ENCODE data around the gene MEGF11. TPM values are rescaled to one million over a fixed set of nuclear protein-coding genes. Genes with fewer than 3 reads are reported as not detected.

Gene MEGF11
- total RNA-seq, 1 experiment from 2014 or later: not detected

DNA sequence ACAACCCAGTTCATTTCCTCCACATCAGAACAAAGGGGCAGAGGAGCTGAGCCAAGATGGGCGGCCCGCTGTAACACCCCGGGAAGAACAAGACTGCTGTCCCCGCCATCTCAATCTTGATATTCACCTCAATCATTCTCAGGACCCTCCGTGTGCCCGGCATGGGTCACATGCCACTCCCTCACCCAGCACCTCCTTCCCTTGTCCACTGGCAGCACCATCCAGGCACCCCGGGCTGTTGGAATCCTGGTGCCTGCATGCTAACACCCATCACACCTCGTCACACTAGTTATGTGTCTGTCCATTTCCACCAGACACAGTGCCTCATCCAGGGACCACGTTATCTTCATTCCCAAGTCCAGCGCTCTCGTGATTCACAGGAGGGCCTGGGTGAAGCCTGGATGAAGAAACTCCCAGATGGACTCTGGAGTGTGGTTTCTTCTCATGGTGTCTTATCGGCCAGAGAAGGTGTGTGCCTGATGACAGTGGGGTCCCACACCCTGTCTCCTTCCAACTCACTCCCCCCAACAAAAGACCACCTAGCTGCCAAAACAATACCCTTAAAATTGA lies 16.7 kb downstream of the MEGF11 start:
- Histone ChIP-seq H3K79me2 (ENCODE audit: low read depth) (no peaks in the 10 kb centered on the region), H3K27ac (no peak overlapping the region), H3K9me3 (ENCODE audit: insufficient read depth, low read depth) (no peaks in the 10 kb centered on the region), H4K20me1 (ENCODE audit: insufficient read depth) (no peaks in the 10 kb centered on the region), H3K36me3 (ENCODE audit: low read depth) (no peaks in the 10 kb centered on the region), H2AFZ (no peak overlapping the region), H3K4me1 (replicated peaks; ENCODE audit: insufficient read depth) (no peaks in the 10 kb centered on the region), H3F3A (ENCODE audit: insufficient read depth, low read depth) (no peaks in the 10 kb centered on the region), H3K4me2 (no peak overlapping the region), H3K27me3 (ENCODE audit: insufficient read depth, low read depth) (no peaks in the 10 kb centered on the region), H3K9me2 (ENCODE audit: insufficient read depth) (no peaks in the 10 kb centered on the region), H3K4me3 (no peak overlapping the region)
- ChIA-PET POLR2A (ENCODE audit: unreplicated experiment) (no interaction called here), CTCF (no interaction called here)
- TF ChIP-seq, protein P1, sequence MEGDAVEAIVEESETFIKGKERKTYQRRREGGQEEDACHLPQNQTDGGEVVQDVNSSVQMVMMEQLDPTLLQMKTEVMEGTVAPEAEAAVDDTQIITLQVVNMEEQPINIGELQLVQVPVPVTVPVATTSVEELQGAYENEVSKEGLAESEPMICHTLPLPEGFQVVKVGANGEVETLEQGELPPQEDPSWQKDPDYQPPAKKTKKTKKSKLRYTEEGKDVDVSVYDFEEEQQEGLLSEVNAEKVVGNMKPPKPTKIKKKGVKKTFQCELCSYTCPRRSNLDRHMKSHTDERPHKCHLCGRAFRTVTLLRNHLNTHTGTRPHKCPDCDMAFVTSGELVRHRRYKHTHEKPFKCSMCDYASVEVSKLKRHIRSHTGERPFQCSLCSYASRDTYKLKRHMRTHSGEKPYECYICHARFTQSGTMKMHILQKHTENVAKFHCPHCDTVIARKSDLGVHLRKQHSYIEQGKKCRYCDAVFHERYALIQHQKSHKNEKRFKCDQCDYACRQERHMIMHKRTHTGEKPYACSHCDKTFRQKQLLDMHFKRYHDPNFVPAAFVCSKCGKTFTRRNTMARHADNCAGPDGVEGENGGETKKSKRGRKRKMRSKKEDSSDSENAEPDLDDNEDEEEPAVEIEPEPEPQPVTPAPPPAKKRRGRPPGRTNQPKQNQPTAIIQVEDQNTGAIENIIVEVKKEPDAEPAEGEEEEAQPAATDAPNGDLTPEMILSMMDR (conservative IDR thresholded peaks at IDR 0.05): no peak
- TF ChIP-seq EZH2 (IDR thresholded peaks at IDR 0.05; ENCODE audit: low read depth): no peak
- DNase-seq: no peak
- intact Hi-C loops (cut with micrococcal nuclease; ENCODE audit: unreplicated experiment): no loop called here
- no TSS peak for BruUV-seq (replicated peaks)

DNA sequence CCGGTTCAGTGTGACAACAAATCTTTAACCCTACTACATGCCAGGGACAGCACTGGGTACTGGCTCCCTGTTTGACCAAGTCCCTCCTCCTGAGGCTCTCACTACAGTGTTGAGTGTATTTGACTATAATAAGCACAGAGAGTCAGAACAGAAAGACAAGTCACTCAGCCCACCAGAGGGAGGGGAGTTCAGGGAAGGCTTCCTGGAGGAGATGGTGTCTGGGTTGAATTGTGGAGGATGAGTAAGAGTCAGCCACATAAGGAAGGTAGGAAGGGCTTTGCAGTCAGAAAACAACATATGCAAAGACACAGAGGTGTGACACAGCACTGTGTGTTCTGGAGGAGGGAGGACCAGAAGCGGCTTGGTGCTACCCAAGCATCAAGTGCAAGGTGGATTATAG lies 17.7 kb downstream of the MEGF11 start:
- TF ChIP-seq, protein P1 (conservative IDR thresholded peaks at IDR 0.05): no peak
- no peak for TF ChIP-seq EZH2 (IDR thresholded peaks at IDR 0.05; ENCODE audit: low read depth)
- POLR2A ChIA-PET (ENCODE audit: unreplicated experiment): no interaction called here

DNA sequence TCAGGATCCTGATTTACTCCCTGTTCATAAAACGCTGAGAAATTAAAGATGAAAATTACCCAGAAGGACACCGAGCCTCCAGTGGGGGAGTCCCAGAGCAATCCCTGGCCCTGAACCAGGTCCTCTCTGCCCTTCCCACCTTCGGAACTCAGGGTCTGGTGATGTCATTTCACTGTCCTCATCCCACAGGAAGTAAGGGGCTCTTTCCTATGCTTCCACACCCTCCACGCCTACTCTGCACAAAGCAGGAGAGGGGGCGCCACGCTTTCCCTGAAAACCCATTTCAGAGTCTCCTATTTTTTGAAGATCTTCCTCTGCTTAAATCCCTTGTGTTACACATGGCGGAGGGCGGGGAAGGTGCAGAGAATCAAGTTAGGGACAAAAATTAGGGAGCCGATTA lies 18.8 kb downstream of the MEGF11 start:
- POLR2A ChIA-PET (ENCODE audit: unreplicated experiment): no interaction called here
- H3K9me3 ChIP-seq (ENCODE audit: insufficient read depth, low read depth): no peaks in the 10 kb centered on the region
- H4K20me1 ChIP-seq (ENCODE audit: insufficient read depth): no peaks in the 10 kb centered on the region
- H3K36me3 ChIP-seq (ENCODE audit: low read depth): no peaks in the 10 kb centered on the region
- no peaks in the 10 kb centered on the region for H3K9me2 ChIP-seq (ENCODE audit: insufficient read depth)
- no TSS peak for BruUV-seq (replicated peaks)
- DNase-seq: no peak
- no peaks in the 10 kb centered on the region for H3K27me3 ChIP-seq (ENCODE audit: insufficient read depth, low read depth)
- H2AFZ ChIP-seq: no peak overlapping the region
- no peaks in the 10 kb centered on the region for H3K4me1 ChIP-seq (replicated peaks; ENCODE audit: insufficient read depth)
- CTCF ChIA-PET: no interaction called here
- no peaks in the 10 kb centered on the region for H3K79me2 ChIP-seq (ENCODE audit: low read depth)
- TF ChIP-seq, protein P1 (conservative IDR thresholded peaks at IDR 0.05): no peak
- no peak for TF ChIP-seq EZH2 (IDR thresholded peaks at IDR 0.05; ENCODE audit: low read depth)
- no peaks in the 10 kb centered on the region for H3F3A ChIP-seq (ENCODE audit: insufficient read depth, low read depth)
- intact Hi-C loops (cut with micrococcal nuclease; ENCODE audit: unreplicated experiment): no loop called here
- H3K27ac ChIP-seq: no peak overlapping the region
- no peak overlapping the region for H3K4me2 ChIP-seq
- no peak overlapping the region for H3K4me3 ChIP-seq

More for the DNA sequence above, 17.7 kb downstream of the MEGF11 start:
- H3F3A ChIP-seq (ENCODE audit: insufficient read depth, low read depth): no peaks in the 10 kb centered on the region
- no peaks in the 10 kb centered on the region for H3K4me1 ChIP-seq (replicated peaks; ENCODE audit: insufficient read depth)
- no peaks in the 10 kb centered on the region for H3K9me3 ChIP-seq (ENCODE audit: insufficient read depth, low read depth)
- DNase-seq: no peak
- H3K27me3 ChIP-seq (ENCODE audit: insufficient read depth, low read depth): no peaks in the 10 kb centered on the region
- H3K4me2 ChIP-seq: no peak overlapping the region
- no peak overlapping the region for H3K4me3 ChIP-seq
- intact Hi-C loops (cut with micrococcal nuclease; ENCODE audit: unreplicated experiment): no loop called here
- no peaks in the 10 kb centered on the region for H3K9me2 ChIP-seq (ENCODE audit: insufficient read depth)
- H3K36me3 ChIP-seq (ENCODE audit: low read depth): no peaks in the 10 kb centered on the region
- CTCF ChIA-PET: no interaction called here
- no peaks in the 10 kb centered on the region for H4K20me1 ChIP-seq (ENCODE audit: insufficient read depth)
- H2AFZ ChIP-seq: no peak overlapping the region
- H3K27ac ChIP-seq: no peak overlapping the region
- BruUV-seq (replicated peaks): no TSS peak
- H3K79me2 ChIP-seq (ENCODE audit: low read depth): no peaks in the 10 kb centered on the region
